Skeletal muscle satellite cell (primary cell): ENCODE results near the gene IGSF23.
"Not testable (repeated sequence)": the region's sequence is repeated elsewhere in the genome, so short reads cannot be mapped to it uniquely, and the experiment has no call there.

ENCODE experiments used
- H3K27me3 ChIP-seq: 2 replicates; pipeline ENCODE4 v1.7.0; 2013; ENCODE audit warnings: low read length; ENCODE audit not compliant: control insufficient read depth, insufficient read depth
- H3K36me3 ChIP-seq: 2 replicates; pipeline ENCODE4 v1.7.0; 2013; ENCODE audit warnings: mild to moderate bottlenecking, control low read depth, low read length; ENCODE audit not compliant: insufficient read depth
- H3K4me1 ChIP-seq: 2 replicates; pipeline ENCODE4 v1.7.0; 2013; ENCODE audit warnings: low read length; ENCODE audit not compliant: control insufficient read depth, insufficient read depth
- H3K4me2 ChIP-seq: 2 replicates; pipeline ENCODE4 v1.7.0; 2013; ENCODE audit warnings: mild to moderate bottlenecking, low read length
- H3K4me3 ChIP-seq: 2 replicates; pipeline ENCODE4 v1.7.0; 2013; ENCODE audit warnings: low read length
- H3K9ac ChIP-seq: 2 replicates; pipeline ENCODE4 v1.7.0; 2013; ENCODE audit warnings: mild to moderate bottlenecking, low read depth, low read length, moderate library complexity
- H3K9me3 ChIP-seq: replicated peaks from 2 replicates; pipeline ENCODE4 v1.7.0; 2013; ENCODE audit warnings: mild to moderate bottlenecking, control low read depth, low read length

Gene IGSF23

DNA sequence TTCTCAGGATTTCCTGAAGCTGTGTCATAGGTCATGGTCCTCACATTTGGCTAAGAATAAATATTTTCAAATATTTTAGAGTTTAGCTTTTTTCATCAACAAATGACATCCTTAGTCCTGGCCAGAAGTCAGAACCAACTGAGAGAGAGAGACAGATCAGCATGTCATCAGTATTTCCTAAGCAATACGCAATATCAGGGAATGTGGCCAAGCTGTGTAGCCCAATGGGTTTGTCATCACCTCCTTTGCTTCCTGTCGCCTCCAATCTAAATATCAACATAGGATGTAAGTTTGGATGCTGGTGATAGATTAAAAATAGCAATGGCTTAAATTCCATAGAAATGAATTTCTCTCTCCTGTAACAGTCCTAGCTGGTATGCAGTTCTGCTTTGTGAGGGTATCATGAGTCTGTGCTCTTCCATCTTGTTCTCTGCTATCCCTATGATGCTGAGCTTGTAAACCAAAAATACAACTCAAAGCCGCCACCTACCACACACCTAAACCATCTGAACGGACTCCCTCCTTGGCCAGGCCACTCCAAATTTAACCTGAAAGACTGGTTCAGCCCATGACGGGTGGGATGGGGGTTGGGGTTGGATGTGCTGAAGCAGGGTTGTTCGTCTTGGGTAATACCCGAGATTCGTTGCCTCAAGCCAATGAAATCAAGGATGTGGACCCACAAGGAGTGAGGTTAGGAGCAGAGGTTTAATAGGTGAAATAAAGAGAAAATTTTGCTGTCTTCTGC is 10.0 kb upstream of the IGSF23 start:
- Histone ChIP-seq H3K4me2 (peak overlapping the region; percentile 13), H3K27me3 (no peaks in the 10 kb centered on the region), H3K4me1 (peaks cover 33% of the 10 kb centered on the region), H3K4me3 (no peak overlapping the region), H3K9me3 (no peaks in the 10 kb centered on the region), H3K9ac (no peak overlapping the region), H3K36me3 (no peaks in the 10 kb centered on the region)

GRCh38 chr19:44604241-44604640 is 9.1 kb upstream of the IGSF23 start:
- H3K9ac ChIP-seq: no peak overlapping the region
- H3K9me3 ChIP-seq: no peaks in the 10 kb centered on the region
- H3K4me3 ChIP-seq: no peak overlapping the region
- H3K4me1 ChIP-seq: peaks cover 34% of the 10 kb centered on the region
- no peaks in the 10 kb centered on the region for H3K36me3 ChIP-seq
- no peaks in the 10 kb centered on the region for H3K27me3 ChIP-seq
- no peak overlapping the region for H3K4me2 ChIP-seq

DNA sequence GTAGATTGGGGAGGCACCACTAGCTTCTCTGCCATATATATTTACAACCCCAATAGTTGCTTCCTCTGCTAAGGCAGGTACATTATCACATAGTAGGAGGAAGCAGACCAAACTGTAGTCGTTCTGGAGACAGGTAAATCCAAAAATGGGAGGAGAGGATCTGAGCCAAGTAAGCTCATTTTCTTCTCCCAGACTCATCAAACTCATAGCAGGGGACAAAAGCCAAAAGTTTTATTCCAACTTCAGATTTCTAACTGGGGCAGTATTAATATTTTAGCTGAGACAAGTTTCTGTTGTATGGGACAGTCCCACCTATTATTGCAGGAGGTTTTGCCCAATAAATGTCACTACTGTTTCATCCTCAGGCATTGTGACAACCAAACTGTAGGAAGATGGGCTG is 7.8 kb upstream of the IGSF23 start:
- no peak overlapping the region for H3K4me2 ChIP-seq
- no peaks in the 10 kb centered on the region for H3K36me3 ChIP-seq
- H3K27me3 ChIP-seq: no peaks in the 10 kb centered on the region
- H3K4me1 ChIP-seq: peaks cover 34% of the 10 kb centered on the region
- H3K4me3 ChIP-seq: no peak overlapping the region
- no peaks in the 10 kb centered on the region for H3K9me3 ChIP-seq
- no peak overlapping the region for H3K9ac ChIP-seq

- no peak overlapping the region for H3K4me2 ChIP-seq
- H3K4me3 ChIP-seq: no peak overlapping the region
- H3K9me3 ChIP-seq: no peaks in the 10 kb centered on the region
- no peaks in the 10 kb centered on the region for H3K36me3 ChIP-seq
- H3K27me3 ChIP-seq: no peaks in the 10 kb centered on the region
- H3K9ac ChIP-seq: no peak overlapping the region
- H3K4me1 ChIP-seq: peaks cover 34% of the 10 kb centered on the region
Measured at GRCh38 chr19:44607049-44607448, 6.3 kb upstream of the IGSF23 start.

DNA sequence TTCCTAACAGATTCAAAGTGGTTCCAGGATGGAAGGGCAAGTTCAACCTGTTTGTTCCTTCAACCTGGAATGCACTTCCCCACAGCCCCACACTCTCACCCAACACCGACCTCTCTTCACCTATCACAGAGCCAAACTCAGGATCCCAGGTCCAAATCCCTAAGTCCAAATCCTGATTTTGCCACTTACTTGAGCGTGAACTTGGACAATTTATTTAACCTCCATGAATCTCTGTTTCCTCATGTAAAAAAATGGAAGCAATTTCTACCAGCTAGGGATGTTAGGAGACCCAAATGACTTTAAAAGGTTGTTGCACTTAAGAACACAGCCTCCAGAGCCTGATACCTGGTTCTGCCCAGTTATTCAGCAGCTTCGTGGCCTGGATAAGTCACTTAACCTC is 5.4 kb upstream of the IGSF23 start:
- Histone ChIP-seq H3K9me3 (no peaks in the 10 kb centered on the region), H3K4me3 (no peak overlapping the region), H3K4me1 (peaks cover 32% of the 10 kb centered on the region), H3K27me3 (no peaks in the 10 kb centered on the region), H3K4me2 (no peak overlapping the region), H3K9ac (no peak overlapping the region), H3K36me3 (no peaks in the 10 kb centered on the region)

DNA sequence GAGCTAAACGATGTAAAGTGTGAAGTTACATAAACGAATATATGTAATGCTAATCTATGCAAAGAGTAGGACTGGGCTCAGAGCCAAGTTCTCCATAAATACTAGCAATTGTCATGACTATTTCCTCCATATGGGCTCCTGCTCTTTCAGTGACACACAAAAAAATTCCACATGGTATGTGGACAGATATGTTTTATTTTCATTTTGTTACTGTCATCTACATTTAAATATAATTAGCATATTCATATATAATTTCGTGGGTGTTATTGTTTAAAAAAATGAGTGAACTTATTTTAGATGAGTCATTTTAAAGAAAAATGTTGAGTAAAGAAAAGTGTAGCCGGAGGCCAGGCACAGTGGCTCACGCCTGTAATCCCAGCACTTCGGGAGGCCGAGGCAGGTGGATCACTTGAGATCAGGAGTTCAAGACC is 5.0 kb upstream of the IGSF23 start:
- Histone ChIP-seq H3K9me3 (no peaks in the 10 kb centered on the region), H3K9ac (no peak overlapping the region), H3K36me3 (no peaks in the 10 kb centered on the region), H3K4me3 (no peak overlapping the region), H3K4me2 (no peak overlapping the region), H3K27me3 (no peaks in the 10 kb centered on the region), H3K4me1 (peaks cover 29% of the 10 kb centered on the region)

DNA sequence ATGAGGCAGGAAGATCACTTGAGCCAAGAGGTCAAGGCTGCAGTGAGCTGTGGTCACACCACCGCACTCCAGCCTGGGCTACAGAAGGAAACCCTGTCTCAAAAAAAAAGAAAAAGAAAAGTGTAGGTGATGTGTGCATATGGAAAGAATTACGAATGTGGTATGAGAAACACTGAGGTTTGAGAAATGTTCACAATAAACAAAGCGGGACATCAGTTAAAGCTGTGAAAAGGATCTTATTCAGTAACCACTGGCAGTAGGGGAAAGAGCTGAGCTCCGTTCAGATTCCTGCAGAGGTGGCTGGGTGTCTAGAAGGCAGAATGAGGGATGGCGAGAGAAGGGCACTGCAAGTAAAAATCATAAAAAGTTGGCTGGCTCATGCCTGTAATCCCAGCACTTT is 4.1 kb upstream of the IGSF23 start:
- Histone ChIP-seq H3K27me3 (no peaks in the 10 kb centered on the region), H3K36me3 (no peaks in the 10 kb centered on the region), H3K9ac (no peak overlapping the region), H3K9me3 (no peaks in the 10 kb centered on the region), H3K4me2 (no peak overlapping the region), H3K4me3 (no peak overlapping the region), H3K4me1 (peaks cover 21% of the 10 kb centered on the region)

DNA sequence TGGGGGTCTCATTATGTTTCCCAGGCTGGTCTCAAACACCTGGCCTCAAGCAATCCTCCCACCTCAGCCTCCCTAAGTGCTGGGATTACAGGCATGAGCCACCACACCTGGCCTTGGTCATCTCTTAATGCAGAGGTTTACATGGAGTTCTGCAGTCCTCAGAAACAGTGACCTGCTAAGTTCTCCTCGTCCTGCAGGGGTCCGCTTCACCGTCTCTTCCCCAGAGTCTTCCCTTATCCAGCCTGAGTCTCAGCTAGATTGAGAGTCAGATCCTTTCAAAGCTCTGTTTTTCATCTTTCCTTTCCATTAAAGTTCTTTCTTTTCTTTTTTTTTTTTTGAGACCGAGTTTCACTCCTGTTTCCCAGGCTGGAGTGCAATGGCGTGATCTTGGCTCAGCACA is 2.9 kb upstream of the IGSF23 start:
- H3K4me1 ChIP-seq: peaks cover 17% of the 10 kb centered on the region
- H3K36me3 ChIP-seq, H3K4me3 ChIP-seq, H3K4me2 ChIP-seq, H3K27me3 ChIP-seq, H3K9ac ChIP-seq, H3K9me3 ChIP-seq: not testable (repeated sequence)

DNA sequence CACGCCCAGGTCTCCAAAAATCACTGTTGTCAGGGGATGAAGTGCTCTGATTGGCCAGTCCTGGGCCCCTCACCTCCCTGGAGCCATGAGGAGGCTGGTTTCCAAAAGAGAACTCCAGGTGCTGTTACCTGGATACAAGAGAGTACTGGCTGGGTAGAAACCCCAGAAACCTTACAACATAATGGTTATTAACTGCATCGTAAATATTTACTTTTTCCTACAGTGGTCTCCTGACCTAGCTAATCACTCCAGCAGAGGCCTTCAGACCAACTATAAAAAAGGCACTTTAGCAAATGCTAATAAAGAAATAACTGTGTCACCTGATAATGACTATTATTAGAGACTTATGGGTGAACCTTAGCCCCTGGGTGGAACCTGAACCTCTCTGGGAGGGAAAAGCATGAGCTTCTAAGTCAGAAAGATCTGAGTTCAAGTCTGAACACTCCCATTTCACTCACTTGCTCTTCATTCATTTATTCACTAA is 1.5 kb upstream of the IGSF23 start:
- H3K4me3 ChIP-seq: no peak overlapping the region
- H3K27me3 ChIP-seq: no peaks in the 10 kb centered on the region
- H3K9ac ChIP-seq: no peak overlapping the region
- peaks cover 16% of the 10 kb centered on the region for H3K4me1 ChIP-seq
- no peaks in the 10 kb centered on the region for H3K36me3 ChIP-seq
- no peak overlapping the region for H3K4me2 ChIP-seq
- no peaks in the 10 kb centered on the region for H3K9me3 ChIP-seq

GRCh38 chr19:44614313-44614712 is 950 bp downstream of the IGSF23 start:
- no peak overlapping the region for H3K4me3 ChIP-seq
- no peaks in the 10 kb centered on the region for H3K27me3 ChIP-seq
- H3K9me3 ChIP-seq: no peaks in the 10 kb centered on the region
- no peak overlapping the region for H3K9ac ChIP-seq
- H3K4me2 ChIP-seq: no peak overlapping the region
- H3K4me1 ChIP-seq: no peaks in the 10 kb centered on the region
- H3K36me3 ChIP-seq: no peaks in the 10 kb centered on the region

GRCh38 chr19:44615863-44616247 is 2.5 kb downstream of the IGSF23 start:
- Histone ChIP-seq H3K9me3 (no peaks in the 10 kb centered on the region), H3K9ac (no peak overlapping the region), H3K27me3 (no peaks in the 10 kb centered on the region), H3K4me1 (no peaks in the 10 kb centered on the region), H3K4me3 (no peak overlapping the region), H3K36me3 (no peaks in the 10 kb centered on the region), H3K4me2 (no peak overlapping the region)

DNA sequence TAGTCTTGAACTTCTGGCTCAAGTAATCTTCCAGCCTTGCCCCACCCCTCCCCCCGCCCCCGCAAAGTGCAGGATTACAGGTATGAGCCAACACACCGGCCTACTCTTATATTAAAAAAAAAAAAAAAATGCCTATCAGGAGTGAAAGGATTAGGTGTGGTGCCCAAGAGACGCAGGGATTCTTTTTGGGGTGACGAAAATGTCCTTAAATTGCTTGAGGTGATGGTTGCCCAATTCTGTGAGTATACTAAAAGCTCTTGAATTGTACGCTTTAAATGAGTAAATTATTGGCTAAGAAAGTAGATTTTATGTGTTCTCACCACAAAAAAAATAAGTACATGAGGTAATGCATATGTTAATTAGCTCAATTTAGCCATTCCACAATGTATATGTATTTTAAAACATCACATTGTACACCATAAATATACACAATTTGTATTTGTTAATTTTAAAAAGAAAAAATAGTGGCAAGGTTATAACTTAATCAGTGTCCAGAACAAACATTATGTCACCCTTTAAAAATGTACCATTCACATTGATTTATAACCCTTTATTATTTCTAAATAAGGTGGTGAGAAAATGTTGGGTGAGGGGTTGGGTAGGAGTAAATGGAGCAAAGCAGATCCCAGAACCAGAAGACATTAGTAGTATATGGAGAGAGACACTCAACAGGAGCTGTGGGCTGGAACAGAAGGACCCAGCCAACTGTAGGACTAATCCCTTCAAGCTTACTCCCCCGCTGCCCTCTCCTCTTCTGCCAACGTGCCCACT is 3.9 kb downstream of the IGSF23 start:
- Histone ChIP-seq H3K36me3 (no peaks in the 10 kb centered on the region), H3K9me3 (no peaks in the 10 kb centered on the region), H3K4me3 (no peak overlapping the region), H3K4me1 (no peaks in the 10 kb centered on the region), H3K27me3 (no peaks in the 10 kb centered on the region), H3K4me2 (no peak overlapping the region), H3K9ac (no peak overlapping the region)
